ENCODE data around the gene RAB21. TPM values are rescaled to one million over a fixed set of nuclear protein-coding genes. Genes with fewer than 3 reads are reported as not detected.
"Not testable (repeated sequence)": the region's sequence is repeated elsewhere in the genome, so short reads cannot be mapped to it uniquely, and the experiment has no call there.

The RAB21 gene
- total RNA-seq, 1 experiment from 2014 or later = 27.3 TPM

DNA sequence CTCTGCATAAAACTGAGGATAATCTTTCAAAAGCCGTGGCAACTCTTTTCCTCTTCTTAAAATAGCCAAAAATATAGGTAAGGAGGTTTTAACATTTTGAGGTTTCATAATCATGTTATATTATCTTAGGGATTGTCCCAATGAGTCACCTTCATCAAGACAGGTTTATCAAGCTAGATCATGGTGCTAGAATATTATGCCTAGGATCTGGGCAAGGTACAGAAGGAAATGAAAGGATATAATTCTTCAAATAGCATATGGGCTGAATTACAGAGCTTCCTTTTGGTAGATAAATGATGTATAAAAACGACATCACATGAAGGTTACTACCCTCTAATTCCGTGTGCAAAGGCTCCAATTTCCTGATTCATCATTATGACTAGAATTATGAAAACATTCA, 56.3 kb downstream of the RAB21 start:
- no peak overlapping the region for H3K9ac ChIP-seq (ENCODE audit: low read length)
- TF ChIP-seq, protein P1, sequence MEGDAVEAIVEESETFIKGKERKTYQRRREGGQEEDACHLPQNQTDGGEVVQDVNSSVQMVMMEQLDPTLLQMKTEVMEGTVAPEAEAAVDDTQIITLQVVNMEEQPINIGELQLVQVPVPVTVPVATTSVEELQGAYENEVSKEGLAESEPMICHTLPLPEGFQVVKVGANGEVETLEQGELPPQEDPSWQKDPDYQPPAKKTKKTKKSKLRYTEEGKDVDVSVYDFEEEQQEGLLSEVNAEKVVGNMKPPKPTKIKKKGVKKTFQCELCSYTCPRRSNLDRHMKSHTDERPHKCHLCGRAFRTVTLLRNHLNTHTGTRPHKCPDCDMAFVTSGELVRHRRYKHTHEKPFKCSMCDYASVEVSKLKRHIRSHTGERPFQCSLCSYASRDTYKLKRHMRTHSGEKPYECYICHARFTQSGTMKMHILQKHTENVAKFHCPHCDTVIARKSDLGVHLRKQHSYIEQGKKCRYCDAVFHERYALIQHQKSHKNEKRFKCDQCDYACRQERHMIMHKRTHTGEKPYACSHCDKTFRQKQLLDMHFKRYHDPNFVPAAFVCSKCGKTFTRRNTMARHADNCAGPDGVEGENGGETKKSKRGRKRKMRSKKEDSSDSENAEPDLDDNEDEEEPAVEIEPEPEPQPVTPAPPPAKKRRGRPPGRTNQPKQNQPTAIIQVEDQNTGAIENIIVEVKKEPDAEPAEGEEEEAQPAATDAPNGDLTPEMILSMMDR (conservative IDR thresholded peaks at IDR 0.05; ENCODE audit: low read depth, low read length) = no peak
- TF ChIP-seq EZH2phosphoT487 (IDR thresholded peaks at IDR 0.05; ENCODE audit: borderline replicate concordance, low read length) (no peak), EZH2 (IDR thresholded peaks at IDR 0.05; ENCODE audit: low read length, unreplicated experiment) (no peak)
- H3K27me3 ChIP-seq (ENCODE audit: low read length) = 0 out of 2 replicates have a peak, but pooled peaks cover 7% of the 10 kb centered on the region
- no peaks in the 10 kb centered on the region for H3K36me3 ChIP-seq (ENCODE audit: low read depth, low read length)
- no peak overlapping the region for H3K27ac ChIP-seq (ENCODE audit: low read length)
- H3K4me2 ChIP-seq (ENCODE audit: low read length) = 0 out of 2 replicates have a peak overlapping the region, but pooled peaks have one; percentile 2
- intact Hi-C loops (cut with micrococcal nuclease) = no loop called here
- H3K9me2 ChIP-seq (replicated peaks; ENCODE audit: low read length) = no peaks in the 10 kb centered on the region
- no peak overlapping the region for H2AFZ ChIP-seq (ENCODE audit: low read length)
- BruUV-seq (replicated peaks) = no TSS peak
- no peak overlapping the region for H3K4me3 ChIP-seq (ENCODE audit: low read length)
- H3K79me2 ChIP-seq (ENCODE audit: low read length) = no peaks in the 10 kb centered on the region
- H3K4me1 ChIP-seq (ENCODE audit: insufficient read depth, low read length) = peaks cover 16% of the 10 kb centered on the region
- ATAC-seq (peak; percentile 52), DNase-seq (peak; percentile 56)
- CTCF ChIA-PET = no interaction called here
- POLR2A ChIA-PET (ENCODE audit: unreplicated experiment) = no interaction called here
- no peaks in the 10 kb centered on the region for H3F3A ChIP-seq (ENCODE audit: low read length, unreplicated experiment)
- H3K9me3 ChIP-seq (ENCODE audit: low read length) = no peaks in the 10 kb centered on the region
- no peaks in the 10 kb centered on the region for H4K20me1 ChIP-seq (ENCODE audit: low read length)

GRCh38 chr12:71815242-71815641, 60.6 kb downstream of the RAB21 start:
- POLR2A ChIA-PET (ENCODE audit: unreplicated experiment); H3K9ac ChIP-seq (ENCODE audit: low read length); H4K20me1 ChIP-seq (ENCODE audit: low read length); intact Hi-C loops (cut with micrococcal nuclease); H3K9me3 ChIP-seq (ENCODE audit: low read length); H3K9me2 ChIP-seq (replicated peaks; ENCODE audit: low read length); H3K4me2 ChIP-seq (ENCODE audit: low read length); H3K36me3 ChIP-seq (ENCODE audit: low read depth, low read length); H3K79me2 ChIP-seq (ENCODE audit: low read length); H3K27ac ChIP-seq (ENCODE audit: low read length); H3K4me3 ChIP-seq (ENCODE audit: low read length); DNase-seq; H2AFZ ChIP-seq (ENCODE audit: low read length); H3F3A ChIP-seq (ENCODE audit: low read length, unreplicated experiment); H3K27me3 ChIP-seq (ENCODE audit: low read length); BruUV-seq (replicated peaks): not testable (repeated sequence)
- H3K4me1 ChIP-seq (ENCODE audit: insufficient read depth, low read length) = peaks cover 16% of the 10 kb centered on the region
- ATAC-seq = peak; percentile 74
- CTCF ChIA-PET = interaction anchor here (0.8 kb wide), 1 partner anchor 21 kb away, joined by 6 read pairs; no protein-coding TSS in a partner anchor

GRCh38 chr12:71822088-71822487, 67.4 kb downstream of the RAB21 start:
- H3K4me3 ChIP-seq (ENCODE audit: low read length); ATAC-seq; BruUV-seq (replicated peaks); H3K9me3 ChIP-seq (ENCODE audit: low read length); H3K79me2 ChIP-seq (ENCODE audit: low read length); H3K4me1 ChIP-seq (ENCODE audit: insufficient read depth, low read length); POLR2A ChIA-PET (ENCODE audit: unreplicated experiment); H2AFZ ChIP-seq (ENCODE audit: low read length); H3K4me2 ChIP-seq (ENCODE audit: low read length); H3K9ac ChIP-seq (ENCODE audit: low read length); H3K9me2 ChIP-seq (replicated peaks; ENCODE audit: low read length); H3F3A ChIP-seq (ENCODE audit: low read length, unreplicated experiment); H3K27me3 ChIP-seq (ENCODE audit: low read length); CTCF ChIA-PET; H3K36me3 ChIP-seq (ENCODE audit: low read depth, low read length); DNase-seq; H4K20me1 ChIP-seq (ENCODE audit: low read length); intact Hi-C loops (cut with micrococcal nuclease); H3K27ac ChIP-seq (ENCODE audit: low read length): not testable (repeated sequence)

DNA sequence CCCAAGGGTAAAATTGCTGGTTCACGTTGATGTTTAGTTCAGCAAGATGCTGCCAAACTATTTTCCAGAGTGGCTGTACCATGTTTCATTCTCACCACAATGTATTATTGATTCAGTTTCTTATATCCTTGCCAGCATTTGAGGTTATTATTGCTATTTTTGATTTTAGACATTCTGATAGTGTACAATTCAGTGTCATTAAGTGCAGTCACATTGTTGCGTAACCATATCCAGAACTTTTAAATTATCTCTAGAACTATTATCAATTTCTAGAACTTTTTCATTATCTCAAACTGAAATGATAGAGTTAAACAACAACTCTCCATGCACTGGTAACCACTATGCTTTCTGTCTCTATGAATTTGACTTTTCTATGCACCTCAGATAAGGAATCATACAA, 74.2 kb downstream of the RAB21 start:
- intact Hi-C loops (cut with micrococcal nuclease) = no loop called here
- Histone ChIP-seq H3K9ac (ENCODE audit: low read length) (no peak overlapping the region), H2AFZ (ENCODE audit: low read length) (no peak overlapping the region), H4K20me1 (ENCODE audit: low read length) (no peaks in the 10 kb centered on the region), H3K4me3 (ENCODE audit: low read length) (no peak overlapping the region), H3K4me2 (ENCODE audit: low read length) (no peak overlapping the region), H3K9me3 (ENCODE audit: low read length) (no peaks in the 10 kb centered on the region), H3F3A (ENCODE audit: low read length, unreplicated experiment) (no peaks in the 10 kb centered on the region), H3K4me1 (ENCODE audit: insufficient read depth, low read length) (no peaks in the 10 kb centered on the region), H3K79me2 (ENCODE audit: low read length) (no peaks in the 10 kb centered on the region), H3K36me3 (ENCODE audit: low read depth, low read length) (no peaks in the 10 kb centered on the region), H3K27ac (ENCODE audit: low read length) (no peak overlapping the region), H3K27me3 (ENCODE audit: low read length) (no peaks in the 10 kb centered on the region), H3K9me2 (replicated peaks; ENCODE audit: low read length) (no peaks in the 10 kb centered on the region)
- DNase-seq (no peak), ATAC-seq (no peak)
- BruUV-seq (replicated peaks) = no TSS peak
- POLR2A ChIA-PET (ENCODE audit: unreplicated experiment) = no interaction called here
- CTCF ChIA-PET = no interaction called here
- TF ChIP-seq EZH2 (IDR thresholded peaks at IDR 0.05; ENCODE audit: low read length, unreplicated experiment) (no peak), EZH2phosphoT487 (IDR thresholded peaks at IDR 0.05; ENCODE audit: borderline replicate concordance, low read length) (no peak)
- TF ChIP-seq, protein P1 (conservative IDR thresholded peaks at IDR 0.05; ENCODE audit: low read depth, low read length) = no peak

Data from PC-3 (cell line).